ENCODE data around the gene PRMT2. TPM values are rescaled to one million over a fixed set of nuclear protein-coding genes. Genes with fewer than 3 reads are reported as not detected.
"Not testable (repeated sequence)": the region's sequence is repeated elsewhere in the genome, so short reads cannot be mapped to it uniquely, and the experiment has no call there.

The PRMT2 gene
- total RNA-seq, 2 donors from 2014 or later: 89.1 to 102 TPM

DNA sequence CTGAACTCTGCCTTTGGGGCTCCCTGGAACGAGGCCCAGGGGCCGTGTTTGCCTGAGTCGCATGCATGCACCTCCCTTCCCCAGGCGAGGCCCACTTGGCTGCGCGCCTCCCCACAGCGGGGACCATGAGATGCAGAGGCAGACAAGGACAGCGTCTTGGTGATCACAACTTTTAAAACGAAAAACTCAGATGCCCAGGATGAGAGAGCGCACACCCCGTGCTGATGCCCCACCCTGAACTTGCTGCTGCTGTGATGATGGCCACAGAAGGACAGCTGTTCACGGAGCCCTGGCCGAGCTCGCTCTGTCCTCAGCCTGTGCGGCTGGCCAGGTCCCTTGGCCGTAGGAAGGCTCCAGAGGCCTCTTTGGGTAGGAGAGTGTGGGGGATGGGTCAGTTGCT is 11.4 kb upstream of the PRMT2 start:
- H3K27ac Mint-ChIP-seq: no peak overlapping the region
- H3K4me3 Mint-ChIP-seq: no peak overlapping the region
- H3K4me1 Mint-ChIP-seq: peaks cover 28% of the 10 kb centered on the region

DNA sequence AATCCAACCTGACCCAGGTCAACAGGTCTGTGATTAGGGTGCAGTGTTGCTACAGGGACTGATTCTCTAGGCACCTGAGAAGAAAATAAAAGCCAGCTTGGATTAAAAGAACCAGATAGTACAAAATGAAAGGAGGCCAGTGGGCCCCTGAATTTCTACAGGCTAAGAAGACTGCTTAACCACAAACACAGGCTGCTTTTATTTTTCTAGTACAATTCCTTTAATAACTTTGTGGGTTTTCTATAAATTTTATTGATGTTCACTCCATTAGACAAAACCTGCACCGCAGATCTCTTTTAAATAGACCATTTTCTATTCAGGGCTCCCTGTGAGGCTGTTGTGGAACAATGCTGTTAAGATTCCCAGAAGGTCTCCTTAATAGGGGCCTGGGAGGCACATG is 9.7 kb upstream of the PRMT2 start:
- Mint-ChIP-seq H3K36me3 (ENCODE audit: low read depth) (no peaks in the 10 kb centered on the region), H3K4me1 (peaks cover 27% of the 10 kb centered on the region), H3K27me3 (no peaks in the 10 kb centered on the region), H3K4me3 (no peak overlapping the region), H3K27ac (peak overlapping the region; percentile 83)
- H3K9me3 ChIP-seq (ENCODE audit: control insufficient read depth, low read length, poor library complexity, severe bottlenecking): peaks cover 3% of the 10 kb centered on the region
- no peak for DNase-seq
- ATAC-seq: no peak

More for the DNA sequence above, 11.4 kb upstream of the PRMT2 start:
- no peaks in the 10 kb centered on the region for H3K27me3 Mint-ChIP-seq
- DNase-seq: no peak
- ATAC-seq: no peak
- no peaks in the 10 kb centered on the region for H3K36me3 Mint-ChIP-seq (ENCODE audit: low read depth)
- peaks cover 3% of the 10 kb centered on the region for H3K9me3 ChIP-seq (ENCODE audit: control insufficient read depth, low read length, poor library complexity, severe bottlenecking)

GRCh38 chr21:46626536-46626935 is 8.9 kb upstream of the PRMT2 start:
- Mint-ChIP-seq H3K4me3 (peak overlapping the region; percentile 7), H3K36me3 (ENCODE audit: low read depth) (no peaks in the 10 kb centered on the region), H3K4me1 (peaks cover 23% of the 10 kb centered on the region), H3K27me3 (no peaks in the 10 kb centered on the region), H3K27ac (peak overlapping the region; percentile 83)
- peak; percentile 79 for ATAC-seq
- peak in 1 of 3 donors; percentile 18 for DNase-seq
- H3K9me3 ChIP-seq (ENCODE audit: control insufficient read depth, low read length, poor library complexity, severe bottlenecking): peaks cover 3% of the 10 kb centered on the region

- no peak for DNase-seq
- no peak for ATAC-seq
- no peaks in the 10 kb centered on the region for H3K27me3 Mint-ChIP-seq
- peaks cover 3% of the 10 kb centered on the region for H3K9me3 ChIP-seq (ENCODE audit: control insufficient read depth, low read length, poor library complexity, severe bottlenecking)
- H3K27ac Mint-ChIP-seq: peak overlapping the region; percentile 83
- H3K4me3 Mint-ChIP-seq: no peak overlapping the region
- no peaks in the 10 kb centered on the region for H3K36me3 Mint-ChIP-seq (ENCODE audit: low read depth)
- peaks cover 21% of the 10 kb centered on the region for H3K4me1 Mint-ChIP-seq
These were observed 8.4 kb upstream of the PRMT2 start for GRCh38 chr21:46626975-46627501.

DNA sequence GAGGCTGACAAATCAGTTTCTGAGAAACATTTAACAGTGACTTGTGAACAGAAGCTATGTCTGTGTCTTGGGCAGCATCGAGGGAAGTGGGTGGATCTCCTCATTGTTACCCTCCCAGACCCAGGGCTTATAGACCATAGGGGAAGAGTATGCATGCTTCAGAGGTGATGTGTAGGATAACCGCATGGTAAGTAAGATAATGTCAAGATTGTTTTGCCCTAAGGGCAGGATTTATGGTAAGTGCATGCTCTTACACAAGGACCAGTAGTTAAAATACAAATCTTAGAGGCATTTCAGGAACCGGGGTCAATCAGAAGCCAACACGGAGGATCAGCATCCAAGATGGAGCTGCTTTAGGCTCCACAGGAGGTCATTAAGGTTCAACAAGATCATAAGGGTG is 7.7 kb upstream of the PRMT2 start:
- ATAC-seq: no peak
- peaks cover 3% of the 10 kb centered on the region for H3K9me3 ChIP-seq (ENCODE audit: control insufficient read depth, low read length, poor library complexity, severe bottlenecking)
- DNase-seq: no peak
- Mint-ChIP-seq H3K27ac (peak overlapping the region; percentile 83), H3K4me3 (no peak overlapping the region), H3K36me3 (ENCODE audit: low read depth) (no peaks in the 10 kb centered on the region), H3K4me1 (peaks cover 16% of the 10 kb centered on the region), H3K27me3 (no peaks in the 10 kb centered on the region)

DNA sequence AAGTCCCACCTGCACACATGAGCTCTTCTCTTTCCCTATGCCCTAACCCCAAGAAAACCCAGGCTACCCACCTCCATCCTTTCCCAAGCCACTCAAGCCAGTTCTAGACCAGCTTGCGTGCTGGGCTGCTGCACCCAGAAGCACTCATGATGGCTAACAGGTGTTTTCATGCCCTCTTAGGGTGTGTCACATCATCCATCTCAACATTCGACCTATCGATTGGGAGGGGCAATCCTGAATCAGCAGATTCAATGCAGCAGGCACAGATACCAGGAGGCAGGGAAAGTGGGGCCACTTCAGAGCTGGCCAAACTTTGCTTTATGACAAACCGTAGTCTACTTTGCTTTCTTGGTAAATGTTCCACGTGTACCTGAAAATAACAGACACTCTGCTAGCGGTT is 6.6 kb upstream of the PRMT2 start:
- no peaks in the 10 kb centered on the region for H3K27me3 Mint-ChIP-seq
- no peak overlapping the region for H3K27ac Mint-ChIP-seq
- no peak overlapping the region for H3K4me3 Mint-ChIP-seq
- H3K36me3 Mint-ChIP-seq (ENCODE audit: low read depth): no peaks in the 10 kb centered on the region
- peaks cover 3% of the 10 kb centered on the region for H3K9me3 ChIP-seq (ENCODE audit: control insufficient read depth, low read length, poor library complexity, severe bottlenecking)
- peaks cover 16% of the 10 kb centered on the region for H3K4me1 Mint-ChIP-seq
- DNase-seq (no peak), ATAC-seq (no peak)

DNA sequence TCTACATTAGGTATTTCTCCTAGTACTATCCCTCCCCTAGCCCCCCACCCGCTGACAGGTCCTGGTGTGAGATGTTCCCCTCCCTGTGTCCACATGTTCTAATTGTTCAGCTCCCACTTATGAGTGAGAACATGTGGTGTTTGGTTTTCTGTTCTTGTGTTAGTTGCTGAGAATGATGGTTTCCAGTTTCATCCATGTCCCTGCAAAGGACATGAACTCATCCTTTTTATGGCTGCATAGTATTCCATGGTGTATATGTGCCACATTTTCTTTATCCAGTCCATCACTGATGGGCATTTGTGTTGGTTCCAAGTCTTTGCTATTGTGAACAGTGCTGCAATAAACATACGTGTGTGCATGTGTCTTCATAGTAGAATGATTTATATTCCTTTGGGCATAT is 4.6 kb upstream of the PRMT2 start:
- H3K27me3 Mint-ChIP-seq; H3K36me3 Mint-ChIP-seq (ENCODE audit: low read depth); H3K4me3 Mint-ChIP-seq; DNase-seq; ATAC-seq; H3K9me3 ChIP-seq (ENCODE audit: control insufficient read depth, low read length, poor library complexity, severe bottlenecking): not testable (repeated sequence)
- peak overlapping the region; percentile 2 for H3K27ac Mint-ChIP-seq
- H3K4me1 Mint-ChIP-seq: peaks cover 27% of the 10 kb centered on the region

GRCh38 chr21:46633566-46633965 is 1.9 kb upstream of the PRMT2 start:
- no peaks in the 10 kb centered on the region for H3K36me3 Mint-ChIP-seq (ENCODE audit: low read depth)
- ATAC-seq: no peak
- peaks cover 34% of the 10 kb centered on the region for H3K4me1 Mint-ChIP-seq
- DNase-seq: no peak
- H3K9me3 ChIP-seq (ENCODE audit: control insufficient read depth, low read length, poor library complexity, severe bottlenecking): no peaks in the 10 kb centered on the region
- H3K27me3 Mint-ChIP-seq: no peaks in the 10 kb centered on the region
- H3K27ac Mint-ChIP-seq: peak overlapping the region; percentile 78
- peak overlapping the region; percentile 31 for H3K4me3 Mint-ChIP-seq

DNA sequence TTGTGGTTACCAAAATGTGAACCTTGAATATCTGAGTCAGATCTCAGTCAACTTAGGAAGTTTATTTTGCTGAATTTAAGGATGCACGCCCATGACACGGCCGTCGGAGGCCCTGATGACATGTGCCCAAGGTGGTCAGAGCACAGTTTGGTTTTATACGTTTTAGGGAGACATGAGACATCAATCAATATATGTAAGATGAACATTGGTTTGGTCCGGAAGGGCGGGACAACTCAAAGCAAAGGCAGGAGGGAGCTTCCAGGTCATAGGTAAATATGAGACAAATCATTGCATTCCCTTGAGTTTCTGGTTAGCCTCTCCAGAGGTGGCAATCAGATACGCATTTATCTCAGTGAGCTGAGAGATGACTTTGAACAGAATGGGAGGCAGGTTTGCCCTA is 1.0 kb upstream of the PRMT2 start:
- H3K9me3 ChIP-seq (ENCODE audit: control insufficient read depth, low read length, poor library complexity, severe bottlenecking): no peaks in the 10 kb centered on the region
- DNase-seq (no peak), ATAC-seq (no peak)
- Mint-ChIP-seq H3K27me3 (no peaks in the 10 kb centered on the region), H3K36me3 (ENCODE audit: low read depth) (no peaks in the 10 kb centered on the region), H3K4me3 (peak overlapping the region; percentile 98), H3K4me1 (peaks cover 37% of the 10 kb centered on the region), H3K27ac (peak overlapping the region; percentile 96)

DNA sequence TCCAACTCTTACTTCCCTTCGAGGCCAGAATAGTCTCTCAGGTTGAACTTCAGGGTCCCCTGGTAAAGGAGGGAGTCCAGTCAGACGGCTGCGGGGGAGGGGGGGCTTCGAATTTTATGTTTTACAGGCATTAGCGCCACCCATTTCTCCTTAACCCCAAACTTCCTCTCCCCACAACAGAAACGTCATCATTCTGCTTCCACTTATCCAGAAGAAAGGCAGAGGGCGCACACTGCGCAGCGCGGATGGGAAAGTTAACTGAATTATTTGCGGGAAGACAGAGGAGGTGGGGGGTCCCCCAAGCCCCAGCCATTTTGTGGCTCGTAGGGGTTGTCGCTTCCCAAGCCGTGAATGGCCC is 529 bp upstream of the PRMT2 start:
- Mint-ChIP-seq H3K4me1 (peaks cover 42% of the 10 kb centered on the region), H3K27me3 (no peaks in the 10 kb centered on the region)
- DNase-seq: no peak

DNA sequence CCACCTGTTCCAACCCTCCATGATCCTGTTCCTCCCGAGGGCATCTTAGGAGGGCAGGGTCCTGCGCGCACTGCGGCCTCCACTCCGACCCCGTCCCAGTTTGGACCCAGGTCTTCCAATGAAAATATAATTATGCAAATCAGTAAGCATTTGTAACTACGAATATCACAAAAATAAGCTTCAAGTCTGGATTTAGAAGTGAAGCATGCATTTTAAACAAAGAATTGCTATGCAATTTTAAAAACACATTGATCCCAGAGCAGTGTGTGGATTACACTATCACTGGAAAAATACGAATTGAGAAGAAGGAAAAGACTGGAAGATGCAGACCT is 673 bp downstream of the PRMT2 start:
- peaks cover 45% of the 10 kb centered on the region for H3K4me1 Mint-ChIP-seq
- H3K27ac Mint-ChIP-seq: peak overlapping the region; percentile 96
- peaks cover 5% of the 10 kb centered on the region for H3K36me3 Mint-ChIP-seq (ENCODE audit: low read depth)

More for the DNA sequence above, 529 bp upstream of the PRMT2 start:
- peak; percentile 27 for ATAC-seq
- H3K27ac Mint-ChIP-seq: peak overlapping the region; percentile 96
- H3K4me3 Mint-ChIP-seq: peak overlapping the region; percentile 98
- H3K36me3 Mint-ChIP-seq (ENCODE audit: low read depth): peaks cover 2% of the 10 kb centered on the region
- no peaks in the 10 kb centered on the region for H3K9me3 ChIP-seq (ENCODE audit: control insufficient read depth, low read length, poor library complexity, severe bottlenecking)

GRCh38 chr21:46636550-46637285 is 1.2 kb downstream of the PRMT2 start:
- ATAC-seq (no peak), DNase-seq (no peak)
- peak overlapping the region; percentile 96 for H3K27ac Mint-ChIP-seq
- no peaks in the 10 kb centered on the region for H3K27me3 Mint-ChIP-seq
- no peaks in the 10 kb centered on the region for H3K9me3 ChIP-seq (ENCODE audit: control insufficient read depth, low read length, poor library complexity, severe bottlenecking)
- H3K36me3 Mint-ChIP-seq (ENCODE audit: low read depth): peaks cover 8% of the 10 kb centered on the region
- peaks cover 48% of the 10 kb centered on the region for H3K4me1 Mint-ChIP-seq
- peak overlapping the region; percentile 98 for H3K4me3 Mint-ChIP-seq

More for the DNA sequence above, 673 bp downstream of the PRMT2 start:
- no peak for ATAC-seq
- peak overlapping the region; percentile 98 for H3K4me3 Mint-ChIP-seq
- no peak for DNase-seq
- no peaks in the 10 kb centered on the region for H3K9me3 ChIP-seq (ENCODE audit: control insufficient read depth, low read length, poor library complexity, severe bottlenecking)
- no peaks in the 10 kb centered on the region for H3K27me3 Mint-ChIP-seq

DNA sequence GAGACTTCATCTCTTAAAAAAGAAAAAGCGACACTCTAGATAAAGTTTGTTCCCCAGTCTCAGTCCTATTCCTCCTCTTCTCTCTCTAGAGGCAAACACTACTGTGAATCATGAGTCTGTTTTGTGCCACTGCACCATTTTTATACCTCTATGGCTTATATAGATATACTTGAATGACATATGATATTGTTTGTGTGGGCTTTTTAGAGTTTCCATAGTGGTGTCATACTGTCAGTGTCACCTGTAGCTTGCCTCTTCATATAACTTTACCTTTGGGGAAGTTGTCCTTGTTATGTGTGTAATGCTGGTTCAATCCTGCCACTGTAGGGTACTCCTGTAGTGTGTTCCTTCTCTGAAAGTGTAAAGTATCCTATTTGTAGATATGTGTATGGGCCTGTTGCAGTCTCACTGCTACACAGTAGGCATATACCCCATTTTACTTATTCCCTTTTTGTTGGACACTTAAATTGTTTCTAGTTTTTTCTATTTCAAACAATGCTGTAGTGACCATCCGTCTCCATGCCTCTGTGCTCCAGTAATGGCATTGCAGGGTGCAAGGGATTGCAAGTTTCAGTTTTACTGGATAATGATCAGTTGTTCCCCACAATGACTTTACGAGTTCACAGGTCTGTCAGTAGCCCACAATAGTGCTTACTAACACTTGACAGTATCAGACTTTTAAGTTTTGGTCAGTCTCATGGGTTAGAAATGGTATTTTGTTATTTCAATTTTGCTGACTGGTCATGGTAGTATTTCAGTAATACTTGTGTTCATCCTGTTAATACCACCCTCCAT is 2.7 kb downstream of the PRMT2 start:
- H3K9me3 ChIP-seq (ENCODE audit: control insufficient read depth, low read length, poor library complexity, severe bottlenecking): no peaks in the 10 kb centered on the region
- Mint-ChIP-seq H3K36me3 (ENCODE audit: low read depth) (peaks cover 9% of the 10 kb centered on the region), H3K4me3 (peak overlapping the region; percentile 69), H3K4me1 (peaks cover 46% of the 10 kb centered on the region), H3K27ac (peak overlapping the region; percentile 80), H3K27me3 (no peaks in the 10 kb centered on the region)
- DNase-seq: no peak
- ATAC-seq: no peak
